Gastrocnemius medialis (tissue), 4 donors: ENCODE data around the gene LAMA4.

Experiments
- CTCF ChIP-seq, 5 experiments: fragments of 450-650 bp in 3 of 5; fragments of 200-600 bp in 2 of 5; sonication (generic) in 2 of 5; IDR thresholded peaks in 4 of 5; conservative IDR thresholded peaks in 1 of 5; 1 replicate in 4 of 5; 2 replicates in 1 of 5; pipeline ENCODE4 v1.5.1; 2016 to 2019; ENCODE audit warnings: antibody characterized with exemption in 5 of 5, mild to moderate bottlenecking in 3 of 5, moderate library complexity in 3 of 5
- POLR2A ChIP-seq, 2 donors: fragments of 450-650 bp; IDR thresholded peaks; one replicate each; pipeline ENCODE4 v1.6.1; 2017; ENCODE audit warnings: antibody characterized with exemption in 2 of 2, mild to moderate bottlenecking in 2 of 2, moderate library complexity in 2 of 2

GRCh38 chr6:112234601-112235000 is 19.8 kb downstream of the LAMA4 start:
- TF ChIP-seq POLR2A (IDR thresholded peaks at IDR 0.05) (no peak), CTCF (IDR thresholded peaks at IDR 0.05 in 4 of 5, conservative IDR thresholded peaks at IDR 0.05 in 1 of 5) (no peak)
